T1000 (cell line): ENCODE results near the gene RNF157.
"Not testable (repeated sequence)": the region's sequence is repeated elsewhere in the genome, so short reads cannot be mapped to it uniquely, and the experiment has no call there.

ENCODE experiments used
- DNase-seq: peaks from one replicate; lab custom pipeline; 2025; ENCODE audit warnings: mixed read lengths; lab: John Stamatoyannopoulos, UW

RNF157 gene

GRCh38 chr17:76254275-76254674 is 14.0 kb upstream of the RNF157 start:
- no peak for DNase-seq

GRCh38 chr17:76253841-76254240 is 13.5 kb upstream of the RNF157 start:
- DNase-seq = no peak

- not testable (repeated sequence) for DNase-seq
Measured at GRCh38 chr17:76252967-76253766, 12.9 kb upstream of the RNF157 start.

- peak; percentile 61 for DNase-seq
Measured at GRCh38 chr17:76252040-76252954, 12.0 kb upstream of the RNF157 start.

GRCh38 chr17:76251478-76252039 is 11.3 kb upstream of the RNF157 start:
- no peak for DNase-seq

- DNase-seq = no peak
Measured at GRCh38 chr17:76250141-76250540, 9.8 kb upstream of the RNF157 start.

GRCh38 chr17:76248013-76248782 is 7.9 kb upstream of the RNF157 start:
- DNase-seq = no peak

GRCh38 chr17:76247304-76247703 is 7.0 kb upstream of the RNF157 start:
- DNase-seq = no peak

GRCh38 chr17:76246080-76247066 is 6.1 kb upstream of the RNF157 start:
- no peak for DNase-seq

GRCh38 chr17:76244721-76245120 is 4.4 kb upstream of the RNF157 start:
- DNase-seq = not testable (repeated sequence)

- DNase-seq = no peak
Measured at GRCh38 chr17:76243826-76244679, 3.8 kb upstream of the RNF157 start.

GRCh38 chr17:76241691-76242255 is 1.5 kb upstream of the RNF157 start:
- no peak for DNase-seq

GRCh38 chr17:76241204-76241538 is 878 bp upstream of the RNF157 start:
- no peak for DNase-seq

GRCh38 chr17:76239538-76240274 is 587 bp downstream of the RNF157 start:
- no peak for DNase-seq

GRCh38 chr17:76238847-76239537 is 1.3 kb downstream of the RNF157 start:
- DNase-seq = no peak

GRCh38 chr17:76237859-76238313 is 2.4 kb downstream of the RNF157 start:
- DNase-seq = no peak

GRCh38 chr17:76236603-76237002 is 3.7 kb downstream of the RNF157 start:
- no peak for DNase-seq

- DNase-seq = no peak
Measured at GRCh38 chr17:76235883-76236282, 4.4 kb downstream of the RNF157 start.
